Smooth muscle cell of the brain vasculature (primary cell): Measurements from ENCODE around the gene GHR.
A peak's percentile ranks its signal among the peaks of the same experiment; 100 is the strongest.

Experiments
- DNase-seq: peaks from one replicate; pipeline ENCODE4 v3.0.0-alpha.2; 2012; ENCODE audit warnings: low read depth, low spot score

The GHR gene

GRCh38 chr5:42423285-42424165 lies at the start of gene GHR:
TSS of gene GHR (plus strand) at chr5:42423439. CDS start at chr5:42565875, 142,436 bp downstream.
- DNase-seq = peak; percentile 78

- no peak for DNase-seq
These were observed 48.5 kb upstream of the GHR start for GRCh38 chr5:42374679-42375273.

- DNase-seq = no peak
These were observed 45.7 kb upstream of the GHR start for GRCh38 chr5:42377496-42377895.

- no peak for DNase-seq
These were observed 41.3 kb upstream of the GHR start for GRCh38 chr5:42381973-42382372.

DNA sequence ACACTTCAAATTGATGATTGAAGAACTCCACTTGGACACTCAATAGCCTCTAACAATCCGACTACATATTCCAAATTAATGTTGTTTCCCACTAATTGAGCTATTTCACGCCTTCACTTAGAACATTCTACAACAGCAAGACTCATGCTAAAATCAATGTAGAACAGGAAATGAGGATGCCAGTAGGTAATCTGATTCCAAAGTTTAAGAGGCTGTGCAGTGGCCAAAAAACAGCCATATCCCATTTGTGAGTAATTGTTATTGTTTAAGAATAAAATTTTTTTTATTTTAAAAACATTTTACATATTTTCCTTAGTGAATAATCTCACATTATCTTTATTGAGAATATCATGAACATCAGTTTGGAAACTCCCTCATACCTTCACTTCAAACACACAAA lies 35.7 kb upstream of the GHR start:
- no peak for DNase-seq

DNA sequence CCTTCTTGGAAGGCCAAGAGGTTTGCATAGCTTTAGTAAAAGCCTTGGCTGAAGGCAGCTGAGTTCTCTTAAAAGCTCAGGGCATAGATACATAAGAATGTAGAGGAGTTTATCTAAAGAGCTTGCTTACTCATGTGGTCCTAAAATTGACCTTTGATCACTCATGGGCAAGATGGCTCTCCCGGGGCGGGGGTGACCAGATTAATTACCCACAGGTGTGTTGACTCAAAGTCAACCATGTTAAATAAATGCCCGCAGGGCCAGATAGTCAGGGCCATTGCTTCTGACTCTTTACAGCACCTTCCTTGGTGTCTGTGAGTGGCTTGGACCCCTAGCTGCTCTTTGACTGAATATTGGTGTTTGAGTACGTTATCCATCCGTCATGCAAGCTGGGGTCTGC lies 33.1 kb upstream of the GHR start:
- DNase-seq = no peak

DNA sequence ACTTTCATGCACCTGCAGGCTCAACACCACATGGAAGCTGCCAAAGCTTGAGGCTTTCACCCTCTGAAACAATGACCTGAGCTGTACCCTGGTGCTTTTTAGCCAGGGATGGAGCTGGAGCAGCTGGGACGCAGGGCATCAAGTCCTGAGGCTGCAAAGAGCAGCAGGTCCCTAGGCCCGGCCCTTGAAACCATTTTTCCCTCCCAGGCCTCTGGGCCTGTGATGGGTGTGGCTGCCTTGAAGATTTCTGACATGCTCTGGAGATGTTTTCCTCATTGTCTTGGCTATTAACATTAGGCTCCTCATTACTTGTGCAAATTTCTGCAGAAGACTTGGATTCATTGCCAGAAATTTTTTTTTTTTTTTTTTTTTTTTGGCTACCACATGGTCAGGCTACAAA lies 30.3 kb upstream of the GHR start:
- DNase-seq = no peak

GRCh38 chr5:42396111-42396510 lies 27.1 kb upstream of the GHR start:
- DNase-seq = no peak

DNA sequence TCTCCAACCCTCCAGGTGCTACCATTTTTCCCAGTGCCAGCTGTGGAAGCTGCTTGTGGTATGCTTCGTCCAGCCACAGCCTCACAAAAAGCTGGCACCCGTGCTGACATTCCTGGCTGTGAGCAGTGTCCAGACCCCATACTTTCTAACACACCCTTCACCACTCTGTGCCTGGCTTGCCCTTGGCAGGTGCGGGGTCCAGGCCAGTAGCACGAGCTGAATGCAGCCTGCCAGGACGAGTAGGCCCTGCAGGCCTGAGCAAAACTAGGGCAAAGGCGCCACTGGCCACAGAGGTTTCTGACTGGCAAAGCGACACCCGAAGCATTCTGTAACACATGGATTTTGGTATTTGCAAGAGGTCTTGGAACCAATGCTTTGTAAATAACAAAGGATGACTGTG lies 26.0 kb upstream of the GHR start:
- no peak for DNase-seq

GRCh38 chr5:42399702-42400101 lies 23.5 kb upstream of the GHR start:
- DNase-seq = no peak

GRCh38 chr5:42400474-42400873 lies 22.8 kb upstream of the GHR start:
- no peak for DNase-seq

DNA sequence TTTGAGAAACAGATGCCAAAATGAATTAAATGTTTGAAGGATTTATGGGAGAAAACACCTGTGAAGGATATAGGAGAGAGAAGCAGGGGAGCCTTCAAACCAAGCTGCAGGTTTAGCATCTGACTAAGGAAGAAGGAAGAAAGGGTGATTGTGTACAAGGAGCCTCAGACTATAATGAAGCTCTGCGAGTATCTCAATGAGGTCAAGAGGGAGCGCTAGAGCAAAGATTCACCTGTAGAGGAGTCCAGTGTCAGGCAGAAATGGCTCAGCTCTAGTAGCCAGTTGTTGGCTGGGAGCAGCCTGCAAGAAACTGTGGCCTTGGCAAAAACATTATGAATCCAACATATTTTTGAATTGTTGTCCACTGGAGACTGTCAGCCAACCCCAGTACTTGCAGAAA lies 20.0 kb upstream of the GHR start:
- DNase-seq = no peak

GRCh38 chr5:42404366-42404765 lies 18.9 kb upstream of the GHR start:
- no peak for DNase-seq

GRCh38 chr5:42419294-42419693 lies 3.9 kb upstream of the GHR start:
- DNase-seq = no peak

- no peak for DNase-seq
These were observed 471 bp upstream of the GHR start for GRCh38 chr5:42422656-42423280.

DNA sequence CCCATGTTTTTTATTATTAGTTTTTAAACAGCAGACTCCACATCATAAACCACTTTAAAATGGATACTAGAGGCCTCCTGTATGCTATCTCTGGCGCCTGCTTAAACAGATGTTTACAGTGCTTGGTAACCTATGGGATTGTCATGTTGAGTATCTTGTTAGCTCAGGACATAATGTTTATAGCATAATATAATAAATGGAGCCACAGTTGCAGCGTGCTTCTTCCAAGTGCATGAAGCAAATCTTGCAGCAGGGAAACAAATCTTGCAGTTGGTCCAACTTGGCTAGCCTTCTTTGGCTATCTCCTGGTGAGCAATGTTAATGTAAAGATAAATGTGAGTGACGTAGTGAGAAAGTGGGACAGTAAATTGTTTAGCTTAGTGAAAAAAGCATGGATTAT lies 2.8 kb downstream of the GHR start:
- no peak for DNase-seq

DNA sequence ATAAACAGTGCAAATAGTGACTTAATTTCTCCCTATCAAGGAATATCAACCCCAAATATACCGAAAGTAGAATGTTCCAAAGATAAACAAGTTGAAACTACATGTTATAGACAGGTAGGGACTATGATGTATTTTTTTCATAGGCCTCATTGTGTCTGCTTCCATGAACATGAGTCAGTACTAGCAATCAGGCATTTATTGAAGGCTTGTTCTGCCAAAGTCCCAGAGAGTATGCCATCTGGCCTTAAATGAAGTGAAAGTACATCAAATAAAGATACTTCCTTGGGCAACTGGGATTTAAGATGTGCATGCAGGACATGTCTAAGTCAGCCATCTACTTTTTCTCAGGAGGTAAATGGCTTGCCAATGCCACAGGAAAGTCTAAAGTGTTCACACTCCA lies 6.5 kb downstream of the GHR start:
- DNase-seq = no peak

GRCh38 chr5:42434047-42434724 lies 10.9 kb downstream of the GHR start:
- no peak for DNase-seq

DNA sequence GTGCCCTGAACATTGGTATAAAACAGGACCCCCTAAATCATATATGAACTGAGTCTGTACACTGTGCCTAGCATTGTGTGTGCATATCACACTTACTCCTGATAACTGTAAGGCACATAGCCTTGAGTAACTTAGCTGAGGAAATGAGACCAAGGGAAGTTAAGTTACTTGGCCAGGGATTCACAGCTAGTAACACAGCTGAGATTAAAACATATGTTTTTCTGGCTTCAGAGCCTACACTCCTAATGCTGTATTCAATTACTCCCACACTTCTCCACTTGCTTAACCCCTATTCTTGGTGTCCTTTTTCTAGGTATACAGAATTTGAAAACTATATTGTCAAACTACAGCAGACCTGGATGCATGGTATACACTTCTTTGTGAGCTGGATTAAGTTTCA lies 12.8 kb downstream of the GHR start:
- DNase-seq = no peak

GRCh38 chr5:42454216-42454995 lies 31.2 kb downstream of the GHR start:
- no peak for DNase-seq

- no peak for DNase-seq
These were observed 37.8 kb downstream of the GHR start for GRCh38 chr5:42461033-42461432.

DNA sequence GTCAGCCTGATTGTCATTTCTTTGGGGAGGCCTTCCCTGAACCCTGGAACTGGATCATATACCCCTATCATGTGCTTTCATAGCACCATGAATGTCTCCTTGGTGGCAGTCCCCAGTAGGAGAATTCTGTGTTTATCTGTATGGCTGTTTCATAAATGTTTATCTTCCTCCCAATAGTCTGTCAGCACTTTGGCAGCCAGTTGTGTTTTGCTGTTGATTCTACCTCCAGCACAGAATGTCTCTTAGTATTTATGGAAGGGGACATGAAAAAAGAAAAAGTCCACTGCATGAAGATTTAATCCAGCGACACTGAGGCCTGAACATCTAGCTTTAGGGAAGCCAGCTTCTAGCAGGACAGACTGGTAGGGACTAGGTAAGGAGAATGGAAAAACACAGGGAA lies 38.3 kb downstream of the GHR start:
- DNase-seq = no peak
